HG03108 (cell line): ENCODE measurements around the gene BCORL1.
A peak's percentile ranks its signal among the peaks of the same experiment; 100 is the strongest.

ENCODE experiments used
- ATAC-seq: cut with Tn5 transposase; IDR thresholded peaks from one replicate; pipeline ENCODE4 v1.9.1; 2021; ENCODE audit warnings: moderate library complexity; ENCODE audit not compliant: unreplicated experiment

The BCORL1 gene

GRCh38 chrX:130009658-130010223 lies 27.3 kb downstream of the BCORL1 start:
- ATAC-seq: no peak

- no peak for ATAC-seq
Observed at GRCh38 chrX:130012683-130013082, 30.2 kb downstream of the BCORL1 start.

GRCh38 chrX:130013661-130014060 lies 31.2 kb downstream of the BCORL1 start:
- ATAC-seq: no peak

- ATAC-seq: no peak
Observed at GRCh38 chrX:130014356-130014755, 31.9 kb downstream of the BCORL1 start.

GRCh38 chrX:130014770-130015169 lies 32.3 kb downstream of the BCORL1 start:
- ATAC-seq: no peak

GRCh38 chrX:130015181-130015580 lies 32.7 kb downstream of the BCORL1 start:
- no peak for ATAC-seq

GRCh38 chrX:130018143-130018542 lies 35.7 kb downstream of the BCORL1 start:
- no peak for ATAC-seq

- no peak for ATAC-seq
Observed at GRCh38 chrX:130020661-130021324, 38.4 kb downstream of the BCORL1 start.

- ATAC-seq: peak; percentile 98
Observed at GRCh38 chrX:130024127-130024526, 41.7 kb downstream of the BCORL1 start.

GRCh38 chrX:130025256-130025655 lies 42.8 kb downstream of the BCORL1 start:
- ATAC-seq: no peak

GRCh38 chrX:130027569-130027968 lies 45.1 kb downstream of the BCORL1 start:
- ATAC-seq: no peak

- no peak for ATAC-seq
Observed at GRCh38 chrX:130028196-130028595, 45.8 kb downstream of the BCORL1 start.

GRCh38 chrX:130030826-130031225 lies 48.4 kb downstream of the BCORL1 start:
- no peak for ATAC-seq

GRCh38 chrX:130032552-130032951 lies 50.1 kb downstream of the BCORL1 start:
- no peak for ATAC-seq

GRCh38 chrX:130034178-130034577 lies 51.7 kb downstream of the BCORL1 start:
- no peak for ATAC-seq

GRCh38 chrX:130039847-130040246 lies 57.4 kb downstream of the BCORL1 start:
- no peak for ATAC-seq

GRCh38 chrX:130047416-130047815 lies 65.0 kb downstream of the BCORL1 start:
- ATAC-seq: no peak

GRCh38 chrX:130048686-130049222 lies 66.3 kb downstream of the BCORL1 start:
- no peak for ATAC-seq

- no peak for ATAC-seq
Observed at GRCh38 chrX:130049821-130050220, 67.4 kb downstream of the BCORL1 start.

GRCh38 chrX:130051176-130051845 lies 68.9 kb downstream of the BCORL1 start:
- ATAC-seq: no peak

GRCh38 chrX:130053236-130053635 lies 70.8 kb downstream of the BCORL1 start:
- no peak for ATAC-seq

- no peak for ATAC-seq
Observed at GRCh38 chrX:130055103-130055502, 72.7 kb downstream of the BCORL1 start.
